ENCODE data around the gene NOSIP. TPM values are rescaled to one million over a fixed set of nuclear protein-coding genes. Genes with fewer than 3 reads are reported as not detected.

Gene NOSIP
- total RNA-seq, 1 donor from 2014 or later, result 49.9 TPM

GRCh38 chr19:49594157-49594992, 14.0 kb upstream of the NOSIP start:
- Mint-ChIP-seq H3K9me3 (no peaks in the 10 kb centered on the region), H3K27me3 (no peaks in the 10 kb centered on the region), H3K27ac (peak overlapping the region; percentile 87), H3K36me3 (ENCODE audit: low read depth) (peaks cover 31% of the 10 kb centered on the region), H3K4me1 (peaks cover 32% of the 10 kb centered on the region), H3K4me3 (peak overlapping the region; percentile 85)
- ChIA-PET CTCF (no interaction called here), POLR2A (interaction anchor here (0.5 to 6.5 kb wide), 3 partner anchors 15 to 106 kb away, joined by 3 to 106 read pairs (median 5); partner anchors contain the start of genes NOSIP, PRRG2 and SCAF1)
- no peak for ATAC-seq (ENCODE audit: low read depth)
- intact Hi-C loops (cut with micrococcal nuclease), result loop anchor here (5.0 kb wide), 4 partner anchors 97 to 957 kb away; partner anchors contain the start of genes AKT1S1, DBP, RPS11 and TBC1D17
- DNase-seq, result no peak
- TF ChIP-seq CTCF (IDR thresholded peaks at IDR 0.05), result no peak

GRCh38 chr19:49593233-49594113, 13.1 kb upstream of the NOSIP start:
- Mint-ChIP-seq H3K27me3 (no peaks in the 10 kb centered on the region), H3K36me3 (ENCODE audit: low read depth) (peaks cover 27% of the 10 kb centered on the region), H3K4me1 (peaks cover 34% of the 10 kb centered on the region), H3K4me3 (peak overlapping the region; percentile 85), H3K9me3 (no peaks in the 10 kb centered on the region), H3K27ac (peak overlapping the region; percentile 87)
- intact Hi-C loops (cut with micrococcal nuclease), result loop anchor here (5.0 kb wide), 4 partner anchors 96 to 956 kb away; partner anchors contain the start of genes AKT1S1, DBP, RPS11 and TBC1D17
- no peak for TF ChIP-seq CTCF (IDR thresholded peaks at IDR 0.05)
- POLR2A ChIA-PET, result interaction anchor here (0.5 to 6.5 kb wide), 18 partner anchors 14 to 576 kb away, joined by 3 to 106 read pairs (median 4); partner anchors contain the start of genes ATF5, NOSIP, NUP62 and PRMT1
- ATAC-seq (ENCODE audit: low read depth) (peak; percentile 49), DNase-seq (peak; percentile 79)
- CTCF ChIA-PET, result interaction anchor here (0.8 kb wide), 1 partner anchor 47 kb away, joined by 3 read pairs; the partner anchor contains the start of gene RRAS

- TF ChIP-seq CTCF (IDR thresholded peaks at IDR 0.05), result no peak
- ATAC-seq (ENCODE audit: low read depth), result no peak
- DNase-seq, result no peak
- ChIA-PET POLR2A (interaction anchor here (0.6 to 6.5 kb wide), 14 partner anchors 13 to 337 kb away, joined by 3 to 106 read pairs (median 6); partner anchors contain the start of genes ATF5, NOSIP, NUP62 and PRMT1), CTCF (interaction anchor here (0.8 kb wide), 1 partner anchor 47 kb away, joined by 3 read pairs; the partner anchor contains the start of gene RRAS)
- peak overlapping the region; percentile 85 for H3K4me3 Mint-ChIP-seq
- intact Hi-C loops (cut with micrococcal nuclease), result loop anchor here (5.0 kb wide), 4 partner anchors 95 to 955 kb away; partner anchors contain the start of genes AKT1S1, DBP, RPS11 and TBC1D17
- H3K27me3 Mint-ChIP-seq, result no peaks in the 10 kb centered on the region
- H3K4me1 Mint-ChIP-seq, result peaks cover 34% of the 10 kb centered on the region
- peaks cover 21% of the 10 kb centered on the region for H3K36me3 Mint-ChIP-seq (ENCODE audit: low read depth)
- H3K27ac Mint-ChIP-seq, result peak overlapping the region; percentile 87
- no peaks in the 10 kb centered on the region for H3K9me3 Mint-ChIP-seq
These were observed 12.3 kb upstream of the NOSIP start for GRCh38 chr19:49592486-49593232.

GRCh38 chr19:49591731-49592485, 11.6 kb upstream of the NOSIP start:
- Mint-ChIP-seq H3K36me3 (ENCODE audit: low read depth) (peaks cover 19% of the 10 kb centered on the region), H3K27me3 (no peaks in the 10 kb centered on the region), H3K4me3 (peak overlapping the region; percentile 85), H3K9me3 (no peaks in the 10 kb centered on the region), H3K27ac (peak overlapping the region; percentile 89), H3K4me1 (peaks cover 34% of the 10 kb centered on the region)
- CTCF ChIA-PET, result no interaction called here
- DNase-seq, result peak; percentile 49
- POLR2A ChIA-PET, result interaction anchor here (0.6 to 6.5 kb wide), 8 partner anchors 10 to 737 kb away, joined by 3 to 106 read pairs (median 8); partner anchors contain the start of genes NOSIP, PRMT1, PRRG2 and RPS11
- TF ChIP-seq CTCF (IDR thresholded peaks at IDR 0.05), result no peak
- no peak for ATAC-seq (ENCODE audit: low read depth)
- intact Hi-C loops (cut with micrococcal nuclease), result loop anchor here (2.0 to 5.0 kb wide), 8 partner anchors 73 to 955 kb away; partner anchors contain the start of genes AKT1S1, AP2A1, BCL2L12 and DBP
